ENCODE measurements around the gene CA5B. TPM values are rescaled to one million over a fixed set of nuclear protein-coding genes. Genes with fewer than 3 reads are reported as not detected.
"Not testable (repeated sequence)": the region's sequence is repeated elsewhere in the genome, so short reads cannot be mapped to it uniquely, and the experiment has no call there.

CA5B gene
- total RNA-seq, 3 donors from 2014 or later, result 3.7 to 5.4 (median 5.2) TPM

DNA sequence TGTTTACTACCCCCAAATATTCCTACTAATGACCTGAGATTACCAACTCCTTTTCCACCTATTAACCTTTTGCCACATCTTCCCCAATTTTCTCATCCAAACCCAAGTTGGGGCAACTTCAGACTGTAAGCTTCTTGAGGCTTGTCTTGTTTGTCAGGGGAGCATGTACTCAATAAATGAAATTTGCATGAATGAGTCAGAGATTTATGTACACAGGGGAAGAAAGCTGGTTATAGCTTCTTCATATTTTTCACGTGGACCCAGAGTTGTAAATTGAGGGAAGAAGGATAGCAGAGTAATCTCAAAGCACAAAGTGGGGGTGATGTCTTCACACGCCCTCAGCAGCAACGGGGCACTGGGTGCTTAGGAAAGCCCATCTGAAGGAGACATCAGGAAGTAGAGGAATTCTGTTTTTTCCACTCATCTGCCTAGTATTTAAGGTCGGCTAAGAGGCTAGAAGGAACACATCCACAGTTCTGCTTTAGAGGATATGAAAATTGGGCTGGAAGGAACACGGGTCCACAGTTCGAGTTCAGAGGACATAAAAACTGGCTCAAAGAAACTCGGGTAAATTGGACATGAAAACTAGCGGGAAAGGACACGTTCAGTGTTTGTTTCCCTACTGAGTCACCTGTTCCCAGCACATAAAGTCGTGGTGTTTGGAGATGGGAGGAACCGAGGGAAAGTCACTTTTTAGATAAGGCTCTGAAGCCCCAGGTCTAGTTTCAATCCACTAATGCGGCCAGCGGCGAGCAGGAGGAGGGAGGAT is 696 bp upstream of the CA5B start:
- Mint-ChIP-seq H3K27me3 (ENCODE audit: low read depth) (no peaks in the 10 kb centered on the region), H3K4me1 (ENCODE audit: low read depth) (peaks cover 35% of the 10 kb centered on the region), H3K9me3 (no peaks in the 10 kb centered on the region), H3K36me3 (ENCODE audit: insufficient read depth) (peaks cover 6% of the 10 kb centered on the region), H3K4me3 (peak overlapping the region; percentile 84)
- ATAC-seq (no peak), DNase-seq (no peak)

DNA sequence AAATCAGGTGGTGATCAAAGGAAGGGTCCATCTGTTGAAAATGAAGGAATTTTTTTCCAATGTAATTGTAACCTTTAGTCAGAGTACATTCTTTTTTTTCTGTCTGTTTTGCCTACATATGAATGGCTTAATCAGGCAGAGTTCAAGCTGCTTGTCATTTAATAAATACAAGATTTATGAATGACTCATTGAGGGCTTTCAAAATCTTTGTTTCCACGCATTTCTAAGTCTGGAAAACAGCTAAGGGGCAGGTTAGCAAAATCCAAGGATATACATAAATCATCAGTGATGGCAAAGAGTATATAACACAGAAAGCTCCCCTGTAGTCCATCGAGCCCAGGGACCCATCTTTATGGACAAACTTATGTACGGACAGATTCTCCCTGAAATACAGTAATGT is 1.8 kb downstream of the CA5B start:
- ATAC-seq (no peak), DNase-seq (no peak)
- Mint-ChIP-seq H3K4me3 (peak overlapping the region; percentile 84), H3K27me3 (ENCODE audit: low read depth) (no peaks in the 10 kb centered on the region), H3K4me1 (ENCODE audit: low read depth) (peaks cover 56% of the 10 kb centered on the region), H3K9me3 (no peaks in the 10 kb centered on the region), H3K36me3 (ENCODE audit: insufficient read depth) (peaks cover 17% of the 10 kb centered on the region)

DNA sequence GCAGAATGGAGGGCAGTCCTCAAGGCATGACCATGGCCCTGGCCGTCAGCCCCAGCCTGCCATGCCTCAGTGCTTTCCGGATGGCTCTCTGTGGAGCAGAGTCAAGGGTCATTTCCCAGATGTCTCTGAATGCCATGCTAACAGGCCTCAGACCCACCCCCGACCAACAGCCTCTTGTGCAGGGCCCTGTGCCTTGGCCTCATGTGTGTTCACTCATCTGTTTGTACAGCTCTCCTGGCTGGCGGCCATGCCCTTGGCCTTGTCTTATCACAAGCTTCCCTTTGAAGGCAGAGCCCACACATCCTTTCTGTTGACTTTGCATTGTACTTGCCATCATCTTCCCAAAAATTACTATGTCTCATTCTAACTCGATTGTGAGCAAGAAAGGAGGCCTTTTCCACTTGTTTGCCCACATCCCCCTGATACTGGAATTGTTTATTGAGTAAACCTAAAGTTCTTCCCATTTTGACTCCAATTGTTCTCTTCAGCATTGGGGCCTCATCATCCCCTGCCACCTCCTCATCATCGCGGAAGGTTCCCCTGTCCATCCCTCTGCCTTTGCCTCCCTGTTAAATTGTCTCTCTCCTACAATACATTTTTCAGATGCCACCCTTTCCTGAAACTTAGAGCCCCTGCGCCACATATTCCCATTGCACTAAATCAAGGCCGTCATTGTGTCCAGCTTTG is 6.3 kb downstream of the CA5B start:
- Mint-ChIP-seq H3K36me3 (ENCODE audit: insufficient read depth) (peaks cover 29% of the 10 kb centered on the region), H3K27me3 (ENCODE audit: low read depth) (no peaks in the 10 kb centered on the region), H3K4me1 (ENCODE audit: low read depth) (peaks cover 73% of the 10 kb centered on the region), H3K4me3 (no peak overlapping the region), H3K9me3 (no peaks in the 10 kb centered on the region)
- DNase-seq (no peak), ATAC-seq (no peak)

DNA sequence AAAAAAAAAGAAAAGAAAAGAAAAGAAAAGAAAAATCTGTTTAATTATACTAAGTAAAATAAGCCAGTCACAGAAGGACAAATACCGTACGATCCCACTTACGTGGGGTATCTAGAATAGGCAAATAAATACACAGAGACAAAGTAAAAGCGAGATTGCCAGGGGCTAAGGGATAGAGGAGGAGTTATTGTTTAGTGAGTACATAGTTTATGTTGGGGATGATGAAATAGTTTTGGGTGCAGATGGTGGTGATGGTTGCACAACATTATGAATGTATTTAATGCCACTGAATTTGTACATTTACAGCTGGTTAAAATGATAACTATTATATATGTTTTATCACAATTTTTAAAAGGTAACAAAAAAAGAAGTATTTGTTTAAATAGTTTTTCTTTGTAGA is 7.1 kb downstream of the CA5B start:
- Mint-ChIP-seq H3K36me3 (ENCODE audit: insufficient read depth) (peaks cover 29% of the 10 kb centered on the region), H3K4me3 (no peak overlapping the region), H3K4me1 (ENCODE audit: low read depth) (peaks cover 73% of the 10 kb centered on the region), H3K9me3 (no peaks in the 10 kb centered on the region), H3K27me3 (ENCODE audit: low read depth) (no peaks in the 10 kb centered on the region)
- ATAC-seq, result no peak
- DNase-seq, result no peak

DNA sequence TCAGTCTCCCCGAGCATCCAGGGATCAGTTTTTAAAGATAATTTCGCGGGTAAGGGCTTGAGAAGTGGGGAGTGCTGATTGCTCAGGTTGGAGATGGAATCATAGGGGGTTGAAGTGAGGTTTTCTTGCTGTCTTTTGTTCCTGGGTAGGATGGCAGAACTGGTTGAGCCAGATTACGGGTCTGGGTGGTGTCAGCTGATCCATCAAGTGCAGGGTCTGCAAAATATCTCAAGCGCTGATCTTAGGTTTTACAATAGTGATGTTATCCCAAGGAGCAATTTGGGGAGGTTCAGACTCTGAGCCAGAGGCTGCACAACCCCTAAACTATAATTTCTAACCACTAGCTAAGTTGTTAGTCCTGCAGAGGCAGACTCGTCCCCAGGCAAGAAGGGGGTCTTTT is 8.6 kb downstream of the CA5B start:
- not testable (repeated sequence) for ATAC-seq; H3K4me3 Mint-ChIP-seq; H3K9me3 Mint-ChIP-seq; DNase-seq; H3K27me3 Mint-ChIP-seq (ENCODE audit: low read depth)
- H3K36me3 Mint-ChIP-seq (ENCODE audit: insufficient read depth), result peaks cover 28% of the 10 kb centered on the region
- peaks cover 82% of the 10 kb centered on the region for H3K4me1 Mint-ChIP-seq (ENCODE audit: low read depth)

DNA sequence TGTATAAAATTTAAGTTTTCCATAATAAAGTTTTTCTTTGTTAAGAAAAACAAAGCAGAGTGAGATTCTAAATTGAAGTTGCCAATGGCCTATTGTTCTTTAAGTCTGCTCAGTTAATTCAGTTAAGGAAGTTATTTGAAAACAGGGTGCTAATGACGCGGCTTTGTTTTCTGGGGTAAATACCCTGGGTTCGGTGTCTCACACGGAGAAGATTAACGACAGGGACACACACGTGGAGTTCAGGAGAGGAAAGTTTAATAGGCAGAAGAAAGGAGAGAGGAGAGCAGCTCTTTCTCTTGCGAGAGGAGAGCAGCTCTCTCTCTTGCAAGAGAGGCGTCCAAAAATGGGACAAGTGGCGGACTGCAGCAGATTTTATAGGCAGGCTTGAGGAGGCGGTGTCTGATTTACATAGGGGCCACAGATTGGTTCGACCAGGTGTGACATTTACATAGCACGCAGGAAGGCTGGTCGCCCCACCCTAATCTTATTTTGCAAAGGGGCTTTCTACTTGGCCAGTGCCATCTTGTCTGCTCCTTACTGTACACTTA is 9.6 kb downstream of the CA5B start:
- Mint-ChIP-seq H3K4me1 (ENCODE audit: low read depth) (peaks cover 82% of the 10 kb centered on the region), H3K36me3 (ENCODE audit: insufficient read depth) (peaks cover 23% of the 10 kb centered on the region), H3K9me3 (no peaks in the 10 kb centered on the region), H3K4me3 (no peak overlapping the region), H3K27me3 (ENCODE audit: low read depth) (no peaks in the 10 kb centered on the region)
- ATAC-seq (no peak), DNase-seq (no peak)

DNA sequence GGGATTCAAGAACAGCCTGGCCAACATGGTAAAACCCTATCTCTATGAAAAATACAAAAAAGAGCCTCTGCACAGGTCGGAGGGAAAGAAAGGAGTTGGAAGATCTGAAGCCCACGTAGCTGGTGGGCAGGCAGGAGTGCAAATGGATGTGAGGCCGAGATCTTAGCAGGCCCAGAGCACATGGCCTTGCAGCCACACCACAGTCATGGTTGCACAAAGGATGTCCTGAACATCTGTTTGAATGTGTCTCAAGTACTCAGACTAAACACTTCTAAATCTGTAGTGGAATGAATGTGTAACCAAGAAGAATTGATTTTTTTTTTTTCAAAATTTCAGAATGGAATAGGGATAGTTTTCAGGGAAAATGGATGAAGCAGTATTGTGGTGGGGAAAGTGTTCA is 10.8 kb downstream of the CA5B start:
- ATAC-seq, result no peak
- H3K27me3 Mint-ChIP-seq (ENCODE audit: low read depth), result no peaks in the 10 kb centered on the region
- no peak overlapping the region for H3K4me3 Mint-ChIP-seq
- no peaks in the 10 kb centered on the region for H3K9me3 Mint-ChIP-seq
- H3K36me3 Mint-ChIP-seq (ENCODE audit: insufficient read depth), result peaks cover 16% of the 10 kb centered on the region
- H3K4me1 Mint-ChIP-seq (ENCODE audit: low read depth), result peaks cover 82% of the 10 kb centered on the region
- DNase-seq, result no peak

DNA sequence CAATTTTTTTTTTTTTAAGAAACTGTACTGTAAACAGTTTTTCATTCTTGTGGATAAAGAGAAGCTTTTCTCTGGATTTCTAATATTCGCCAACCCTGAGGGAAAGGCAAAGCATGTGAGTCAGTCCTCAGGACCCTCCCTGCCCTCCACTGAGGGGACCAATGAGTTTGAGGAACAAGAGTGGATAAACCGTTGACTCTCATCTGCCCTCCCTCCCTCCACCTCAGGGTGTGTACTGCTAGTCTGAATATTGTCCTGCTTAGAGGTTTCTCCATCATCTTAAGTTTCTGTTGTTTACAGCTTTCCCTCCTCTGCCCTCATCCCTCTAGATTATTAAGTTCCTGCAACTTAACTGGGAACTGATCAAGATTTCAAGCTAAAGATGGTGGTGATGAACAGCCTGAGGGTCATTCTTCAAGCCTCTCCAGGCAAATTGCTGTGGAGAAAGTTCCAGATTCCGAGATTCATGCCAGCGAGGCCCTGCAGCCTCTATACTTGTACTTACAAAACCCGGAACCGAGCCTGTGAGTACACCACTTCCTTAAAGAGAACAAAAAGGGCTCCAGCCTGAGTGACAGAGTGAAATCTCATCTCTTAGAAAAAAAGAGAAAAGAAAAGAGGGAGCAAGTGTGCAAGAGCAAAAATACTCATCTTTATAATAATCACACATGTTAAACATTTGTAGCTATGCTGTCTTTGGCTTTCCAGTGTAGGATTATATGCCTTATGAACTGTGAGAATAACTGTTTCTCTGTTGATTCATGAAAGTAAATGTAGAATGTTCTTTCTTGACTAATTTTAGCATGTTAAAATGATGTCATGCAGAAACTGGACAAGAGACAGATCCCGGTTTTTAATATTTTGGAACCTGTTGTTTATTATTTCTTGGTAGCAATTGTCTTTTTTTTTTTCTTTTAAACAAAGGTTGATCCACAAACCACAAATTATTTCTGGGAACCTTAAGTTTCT is 11.9 kb downstream of the CA5B start:
- peaks cover 83% of the 10 kb centered on the region for H3K4me1 Mint-ChIP-seq (ENCODE audit: low read depth)
- DNase-seq (no peak), ATAC-seq (peak; percentile 65 to 75)
- no peaks in the 10 kb centered on the region for H3K27me3 Mint-ChIP-seq (ENCODE audit: low read depth)
- H3K9me3 Mint-ChIP-seq, result no peaks in the 10 kb centered on the region
- peak overlapping the region; percentile 63 for H3K4me3 Mint-ChIP-seq
- peaks cover 12% of the 10 kb centered on the region for H3K36me3 Mint-ChIP-seq (ENCODE audit: insufficient read depth)

DNA sequence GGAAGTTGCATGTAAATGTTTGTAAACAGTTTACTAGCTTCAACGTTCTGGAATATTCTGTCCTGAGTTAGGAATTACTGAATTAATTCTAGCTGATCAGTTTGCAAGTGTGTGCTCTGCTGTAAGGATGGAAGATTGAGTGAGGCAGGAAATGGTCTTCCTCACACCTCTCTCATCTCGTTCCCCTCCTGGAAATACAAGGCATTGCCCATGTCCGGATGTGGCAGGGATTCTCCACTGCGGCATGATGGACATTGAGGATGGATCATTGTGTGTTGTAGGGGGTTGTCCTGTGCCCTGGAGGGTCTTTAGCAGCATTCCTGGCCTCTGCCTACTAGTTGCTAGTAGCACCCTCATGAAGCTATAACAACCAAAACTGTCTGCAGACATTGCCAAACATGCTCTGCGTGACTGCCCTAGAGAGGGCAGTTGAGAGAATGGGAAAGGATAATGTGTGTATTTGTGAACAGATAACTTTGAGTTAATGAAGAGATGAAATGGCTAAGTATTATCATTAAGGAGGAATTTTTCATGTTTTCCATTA is 12.6 kb downstream of the CA5B start:
- DNase-seq, result no peak
- peak overlapping the region; percentile 55 for H3K4me3 Mint-ChIP-seq
- peaks cover 86% of the 10 kb centered on the region for H3K4me1 Mint-ChIP-seq (ENCODE audit: low read depth)
- H3K27me3 Mint-ChIP-seq (ENCODE audit: low read depth), result no peaks in the 10 kb centered on the region
- peaks cover 12% of the 10 kb centered on the region for H3K36me3 Mint-ChIP-seq (ENCODE audit: insufficient read depth)
- H3K9me3 Mint-ChIP-seq, result no peaks in the 10 kb centered on the region
- no peak for ATAC-seq

DNA sequence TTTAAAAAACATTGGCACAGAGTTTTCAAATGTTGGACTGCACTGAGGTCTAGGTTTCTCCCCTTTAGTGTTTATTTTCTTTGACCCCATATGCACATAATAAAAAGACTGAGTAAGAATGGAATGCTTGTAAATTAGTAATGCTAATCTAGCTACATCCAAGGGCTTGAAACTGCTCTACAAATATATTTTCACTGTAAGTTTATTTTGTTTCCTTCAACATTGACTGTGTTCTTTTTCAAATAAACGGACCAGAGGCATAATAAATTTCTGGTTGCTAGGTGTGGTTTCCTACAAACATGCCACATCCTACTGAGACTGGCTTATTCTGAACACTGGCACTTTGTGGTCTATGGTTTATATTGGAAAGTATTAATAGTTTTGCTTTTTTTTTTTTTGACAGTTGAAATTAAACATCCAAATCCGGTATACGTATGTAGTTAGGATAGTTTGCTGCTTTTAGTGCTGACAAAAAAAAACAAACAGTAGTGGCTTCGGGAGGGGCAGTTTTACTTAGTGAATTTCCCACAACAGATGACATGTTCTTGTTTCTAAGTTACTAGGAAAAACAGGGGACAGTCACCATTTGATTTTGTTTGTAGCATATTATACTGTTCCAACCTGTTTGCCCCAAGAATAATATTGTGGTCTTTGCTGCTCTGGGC is 13.2 kb downstream of the CA5B start:
- Mint-ChIP-seq H3K4me1 (ENCODE audit: low read depth) (peaks cover 90% of the 10 kb centered on the region), H3K36me3 (ENCODE audit: insufficient read depth) (peaks cover 16% of the 10 kb centered on the region), H3K4me3 (peak overlapping the region; percentile 55), H3K27me3 (ENCODE audit: low read depth) (no peaks in the 10 kb centered on the region), H3K9me3 (no peaks in the 10 kb centered on the region)
- no peak for DNase-seq
- ATAC-seq, result peak; percentile 35 to 55

DNA sequence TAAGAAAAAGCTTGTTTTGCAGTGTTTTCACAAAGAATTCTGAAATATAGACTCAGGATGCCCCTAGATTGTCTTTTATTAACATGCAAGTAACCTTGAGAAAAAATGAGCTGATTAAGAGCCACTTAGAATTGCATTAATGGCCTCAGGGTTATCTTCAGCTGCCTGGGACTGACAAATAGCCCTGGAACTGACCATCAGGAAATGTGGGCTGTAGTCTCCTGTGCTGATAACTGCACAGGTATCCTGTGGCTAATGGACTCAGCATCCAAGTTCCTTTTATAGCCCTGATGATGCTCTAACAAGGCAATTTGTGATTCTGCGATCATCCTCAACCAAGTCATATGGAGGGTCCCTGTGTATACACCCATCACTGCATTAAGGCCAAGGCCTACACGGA is 17.0 kb downstream of the CA5B start:
- ATAC-seq, result no peak
- Mint-ChIP-seq H3K9me3 (no peaks in the 10 kb centered on the region), H3K4me3 (no peak overlapping the region)

DNA sequence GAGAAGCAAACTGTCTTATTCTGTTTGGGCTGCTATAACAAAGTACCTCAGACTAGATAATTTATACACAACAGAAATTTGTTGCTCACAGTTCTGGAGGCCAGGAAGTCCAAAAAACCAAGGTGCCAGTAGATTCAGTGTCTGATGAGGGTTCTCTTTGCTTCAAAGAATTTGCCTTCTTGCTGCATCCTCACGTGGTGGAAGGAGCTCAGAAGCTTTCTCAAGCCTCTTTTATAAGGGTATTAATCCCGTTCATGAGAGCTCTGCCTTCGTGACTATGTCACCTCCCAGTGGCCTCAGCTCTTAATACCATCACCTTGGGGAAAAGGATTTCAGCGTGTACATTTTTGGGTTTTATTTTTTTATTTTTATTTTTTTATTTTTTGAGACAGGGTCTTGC is 20.1 kb downstream of the CA5B start:
- Mint-ChIP-seq H3K9me3 (no peaks in the 10 kb centered on the region), H3K4me3 (no peak overlapping the region), H3K4me1 (ENCODE audit: low read depth) (peaks cover 60% of the 10 kb centered on the region), H3K27me3 (ENCODE audit: low read depth) (no peaks in the 10 kb centered on the region), H3K36me3 (ENCODE audit: insufficient read depth) (peaks cover 6% of the 10 kb centered on the region)
- DNase-seq (no peak), ATAC-seq (peak; percentile 27 to 33)

More for the DNA sequence above, 17.0 kb downstream of the CA5B start:
- no peaks in the 10 kb centered on the region for H3K27me3 Mint-ChIP-seq (ENCODE audit: low read depth)
- peaks cover 6% of the 10 kb centered on the region for H3K36me3 Mint-ChIP-seq (ENCODE audit: insufficient read depth)
- H3K4me1 Mint-ChIP-seq (ENCODE audit: low read depth), result peaks cover 79% of the 10 kb centered on the region
- DNase-seq, result no peak

DNA sequence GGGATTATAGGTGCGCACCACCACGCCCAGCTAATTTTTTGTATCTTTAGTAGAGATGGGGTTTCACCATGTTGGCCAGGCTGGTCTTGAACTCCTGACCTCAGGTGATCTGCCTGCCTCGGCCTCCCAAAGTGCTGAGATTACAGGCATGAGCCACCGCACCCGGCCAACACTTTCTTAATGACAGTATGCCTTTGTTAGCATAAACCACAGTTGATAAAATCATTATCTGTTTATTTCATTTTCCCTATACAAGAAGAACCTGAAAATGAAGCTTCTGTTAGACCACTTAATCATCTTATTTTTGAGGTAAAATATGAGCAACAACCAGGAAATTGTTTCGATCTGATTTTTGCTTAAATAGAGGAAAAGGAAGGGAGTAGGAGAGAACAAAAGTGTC is 21.8 kb downstream of the CA5B start:
- ATAC-seq, result peak; percentile 42 to 51
- Mint-ChIP-seq H3K4me3 (peak overlapping the region; percentile 21), H3K4me1 (ENCODE audit: low read depth) (peaks cover 52% of the 10 kb centered on the region)
- not testable (repeated sequence) for H3K36me3 Mint-ChIP-seq (ENCODE audit: insufficient read depth); H3K27me3 Mint-ChIP-seq (ENCODE audit: low read depth); DNase-seq; H3K9me3 Mint-ChIP-seq
